SK-N-SH treated with all-trans-retinoic acid at 6 μM for 48 hours (cell line): Measurements from ENCODE around the gene COL26A1.

Experiments used
- ARNTL ChIP-seq: fragments of 450-650 bp; formaldehyde crosslinking; IDR thresholded peaks from 2 replicates; pipeline ENCODE4 v1.5.0; 2020; ENCODE audit warnings: low read depth, mild to moderate bottlenecking, moderate library complexity, borderline replicate concordance
- CSDC2 ChIP-seq: fragments of 250-450 bp; sonication (Bioruptor Pico); IDR thresholded peaks from 2 replicates; pipeline ENCODE4 v1.5.0; 2020; ENCODE audit warnings: mild to moderate bottlenecking, moderate library complexity
- CSRNP3 ChIP-seq: fragments of 250-450 bp; sonication (Bioruptor Pico); IDR thresholded peaks from 2 replicates; pipeline ENCODE4 v1.5.1; 2021; ENCODE audit warnings: mild to moderate bottlenecking, moderate library complexity
- ISL1 ChIP-seq: fragments of 250-450 bp; sonication (Bioruptor Pico); IDR thresholded peaks from 2 replicates; pipeline ENCODE4 v2.1.2; 2022; ENCODE audit warnings: mild to moderate bottlenecking, moderate library complexity
- OSR1 ChIP-seq: fragments of 250-450 bp; sonication (Bioruptor Pico); IDR thresholded peaks from 2 replicates; pipeline ENCODE4 v1.8.0; 2022; ENCODE audit warnings: moderate library complexity, mild to moderate bottlenecking, inconsistent platforms
- PATZ1 ChIP-seq: fragments of 250-450 bp; sonication (Bioruptor Pico); IDR thresholded peaks from 2 replicates; pipeline ENCODE4 v1.8.0; 2020; ENCODE audit warnings: mild to moderate bottlenecking, moderate library complexity, borderline replicate concordance
- PPARA ChIP-seq: fragments of 250-450 bp; sonication (Bioruptor Pico); IDR thresholded peaks from 2 replicates; pipeline ENCODE4 v1.5.0; 2020; ENCODE audit warnings: mild to moderate bottlenecking, borderline replicate concordance
- RARB ChIP-seq: fragments of 250-450 bp; sonication (Bioruptor Pico); IDR thresholded peaks from 2 replicates; pipeline ENCODE4 v1.8.0; 2021; ENCODE audit warnings: mild to moderate bottlenecking, moderate library complexity
- SNAI2 ChIP-seq: fragments of 250-450 bp; sonication (Bioruptor Pico); IDR thresholded peaks from 2 replicates; pipeline ENCODE4 v1.5.0; 2020; ENCODE audit warnings: mild to moderate bottlenecking, moderate library complexity
- TOX ChIP-seq: fragments of 250-450 bp; sonication (Bioruptor Pico); IDR thresholded peaks from 2 replicates; pipeline ENCODE4 v1.8.0; 2021; ENCODE audit warnings: mild to moderate bottlenecking, moderate library complexity, borderline replicate concordance
- ZC3H10 ChIP-seq: fragments of 250-450 bp; sonication (Bioruptor Pico); IDR thresholded peaks from 2 replicates; pipeline ENCODE4 v1.5.1; 2021; ENCODE audit warnings: mild to moderate bottlenecking, moderate library complexity
- ZFP3 ChIP-seq: fragments of 250-450 bp; sonication (Bioruptor Pico); IDR thresholded peaks from 2 replicates; pipeline ENCODE4 v1.5.0; 2020; ENCODE audit warnings: mild to moderate bottlenecking, moderate library complexity
- ZFP30 ChIP-seq: fragments of 450-650 bp; formaldehyde crosslinking; IDR thresholded peaks from 2 replicates; pipeline ENCODE4 v1.5.0; 2022; ENCODE audit warnings: mild to moderate bottlenecking, moderate library complexity
- ZNF70 ChIP-seq: fragments of 450-650 bp; formaldehyde crosslinking; IDR thresholded peaks from 2 replicates; pipeline ENCODE4 v1.5.0; 2020; ENCODE audit warnings: mild to moderate bottlenecking, moderate library complexity

- no peak for TF ChIP-seq TOX (CRISPR knock-in tag)
- no peak for TF ChIP-seq ARNTL (CRISPR knock-in tag)
- TF ChIP-seq PATZ1 = no peak
- TF ChIP-seq OSR1 (CRISPR knock-in tag) = no peak
- TF ChIP-seq ZNF70 (CRISPR knock-in tag) = no peak
- TF ChIP-seq SNAI2 (CRISPR knock-in tag) = no peak
- no peak for TF ChIP-seq PPARA
- TF ChIP-seq CSDC2 (CRISPR knock-in tag) = no peak
- no peak for TF ChIP-seq ZC3H10 (CRISPR knock-in tag)
- TF ChIP-seq ZFP30 (CRISPR knock-in tag) = no peak
- TF ChIP-seq ISL1 (CRISPR knock-in tag) = no peak
- no peak for TF ChIP-seq ZFP3
- TF ChIP-seq CSRNP3 = no peak
- TF ChIP-seq RARB = no peak
Measured at GRCh38 chr7:101563198-101563901, 200.7 kb downstream of the COL26A1 start.
